CD4-positive, CD25-positive, alpha-beta regulatory T cell (primary cell): ENCODE data around the gene PKP4. TPM values are rescaled to one million over a fixed set of nuclear protein-coding genes. Genes with fewer than 3 reads are reported as not detected.

Experiments used
- ATAC-seq, 2 donors: fragments of 150-1000 bp; cut with Tn5 transposase; one replicate each; pipeline ENCODE4 v1.10.0; 2021; ENCODE audit warnings: low read depth in 2 of 2, moderate number of reproducible peaks in 2 of 2, moderate library complexity in 1 of 2
- DNase-seq, 3 donors: peaks; one replicate each; pipeline versions ENCODE4 v3.0.0 to v3.0.0-alpha.2; 2012 to 2022; ENCODE audit warnings: mixed read lengths in 1 of 3
- H3K27ac ChIP-seq: one replicate; pipeline ENCODE4 v1.7.0; 2013; ENCODE audit warnings: mild to moderate bottlenecking, low read length; ENCODE audit not compliant: insufficient read depth, poor library complexity, severe bottlenecking
- H3K27me3 ChIP-seq: one replicate; pipeline ENCODE4 v1.7.0; 2013; ENCODE audit warnings: low read length; ENCODE audit not compliant: control insufficient read depth, insufficient read depth
- H3K36me3 ChIP-seq: one replicate; pipeline ENCODE4 v1.7.0; 2013; ENCODE audit warnings: mild to moderate bottlenecking, low read length, moderate library complexity; ENCODE audit not compliant: control insufficient read depth, insufficient read depth
- H3K4me1 ChIP-seq: 2 replicates; pipeline ENCODE4 v1.7.0; 2013; ENCODE audit warnings: mild to moderate bottlenecking, low read length; ENCODE audit not compliant: insufficient read depth, control insufficient read depth, poor library complexity, severe bottlenecking
- H3K4me3 ChIP-seq: one replicate; pipeline ENCODE4 v1.7.0; 2013; ENCODE audit warnings: low read depth, mild to moderate bottlenecking, low read length, moderate library complexity
- H3K9me3 ChIP-seq, 2 experiments: 1 replicate in 1 of 2; 2 replicates in 1 of 2; pipeline ENCODE4 v1.7.0; 2013; ENCODE audit warnings: low read length in 2 of 2, mild to moderate bottlenecking in 1 of 2, moderate library complexity in 1 of 2; ENCODE audit not compliant: control insufficient read depth in 2 of 2
- H3K27ac Mint-ChIP-seq, 3 donors: one replicate each; pipeline ENCODE4 v1.8.0; 2020 to 2022; ENCODE audit warnings: mild to moderate bottlenecking in 3 of 3, mixed read lengths in 3 of 3, moderate library complexity in 2 of 3
- H3K27me3 Mint-ChIP-seq: one replicate; pipeline ENCODE4 v1.8.0; 2022; ENCODE audit warnings: mild to moderate bottlenecking, mixed read lengths
- H3K36me3 Mint-ChIP-seq: one replicate; pipeline ENCODE4 v1.8.0; 2020; ENCODE audit warnings: mixed read lengths
- H3K4me1 Mint-ChIP-seq, 4 donors: one replicate each; pipeline ENCODE4 v1.8.0; 2020 to 2022; ENCODE audit warnings: mixed read lengths in 4 of 4, mild to moderate bottlenecking in 1 of 4
- H3K4me3 Mint-ChIP-seq, 4 donors: one replicate each; pipeline ENCODE4 v1.8.0; 2020 to 2022; ENCODE audit warnings: mild to moderate bottlenecking in 4 of 4, mixed read lengths in 4 of 4, moderate library complexity in 3 of 4
- H3K9me3 Mint-ChIP-seq, 7 donors: one replicate each; pipeline ENCODE4 v1.8.0; 2020 to 2022; ENCODE audit warnings: mixed read lengths in 7 of 7, mild to moderate bottlenecking in 3 of 7, moderate library complexity in 2 of 7
- polyA plus RNA-seq, 4 donors: library from polyadenylated mRNA; unstranded; fragments of 300-500 nt; fragmentation: Illumina TruSeq; gene quantifications; one replicate each; pipeline ENCODE4 v1.2.3, GENCODE V29; 2021
- total RNA-seq: library from RNA; stranded (reverse); gene quantifications from one replicate; pipeline ENCODE4 v1.2.3, GENCODE V29; 2022

The PKP4 gene
- total and polyA plus RNA-seq, 5 donors from 2014 or later, result 1.9 to 21.9 (median 4.5) TPM

- ATAC-seq, result no peak
- no peak overlapping the region for H3K27ac ChIP-seq
- H3K4me3 ChIP-seq, result no peak overlapping the region
- no peaks in the 10 kb centered on the region for H3K36me3 ChIP-seq
- Mint-ChIP-seq H3K36me3 (peaks cover 5% of the 10 kb centered on the region), H3K9me3 (no peaks in the 10 kb centered on the region), H3K4me3 (no peak overlapping the region), H3K27ac (no peak overlapping the region), H3K27me3 (peaks cover 9% of the 10 kb centered on the region), H3K4me1 (no peaks in the 10 kb centered on the region)
- no peaks in the 10 kb centered on the region for H3K9me3 ChIP-seq
- DNase-seq, result no peak
- no peaks in the 10 kb centered on the region for H3K4me1 ChIP-seq
- peaks cover 2% of the 10 kb centered on the region for H3K27me3 ChIP-seq
Observed at GRCh38 chr2:158685646-158686045, 228.9 kb downstream of the PKP4 start.

DNA sequence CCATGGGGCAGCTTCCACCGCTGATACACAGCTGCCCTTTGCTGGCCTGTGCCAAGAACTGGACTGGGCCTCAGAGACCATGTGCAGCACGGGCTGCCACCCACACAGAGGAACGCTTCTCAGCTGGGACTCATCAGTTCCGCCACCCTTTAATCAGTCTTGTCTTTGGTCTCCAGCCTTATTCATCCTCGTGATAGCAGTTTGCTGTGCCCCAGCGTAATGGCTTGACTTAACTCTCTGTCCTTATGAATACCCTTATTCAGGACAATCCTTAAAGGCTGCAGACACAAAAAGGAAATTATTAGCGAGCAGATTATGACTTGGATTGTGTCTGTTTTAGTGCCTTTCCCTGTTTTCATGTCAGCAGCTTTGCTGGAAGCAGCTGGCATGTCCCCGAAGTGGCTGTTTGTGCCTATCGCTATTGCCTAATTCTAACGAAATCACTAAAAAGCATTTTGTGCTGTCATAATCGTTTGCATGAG, 229.5 kb downstream of the PKP4 start:
- DNase-seq, result no peak
- Mint-ChIP-seq H3K4me3 (no peak overlapping the region), H3K4me1 (no peaks in the 10 kb centered on the region), H3K36me3 (no peaks in the 10 kb centered on the region), H3K27ac (no peak overlapping the region), H3K9me3 (no peaks in the 10 kb centered on the region), H3K27me3 (peaks cover 9% of the 10 kb centered on the region)
- Histone ChIP-seq H3K4me1 (no peaks in the 10 kb centered on the region), H3K9me3 (no peaks in the 10 kb centered on the region), H3K27me3 (peaks cover 2% of the 10 kb centered on the region), H3K4me3 (no peak overlapping the region), H3K36me3 (no peaks in the 10 kb centered on the region), H3K27ac (no peak overlapping the region)
- ATAC-seq, result no peak

- H3K27me3 ChIP-seq, result peaks cover 2% of the 10 kb centered on the region
- DNase-seq (no peak), ATAC-seq (no peak)
- H3K27ac Mint-ChIP-seq, result no peak overlapping the region
- no peaks in the 10 kb centered on the region for H3K4me1 Mint-ChIP-seq
- H3K4me3 ChIP-seq, result no peak overlapping the region
- no peaks in the 10 kb centered on the region for H3K9me3 Mint-ChIP-seq
- H3K4me3 Mint-ChIP-seq, result no peak overlapping the region
- H3K4me1 ChIP-seq, result no peaks in the 10 kb centered on the region
- no peaks in the 10 kb centered on the region for H3K36me3 ChIP-seq
- no peak overlapping the region for H3K27ac ChIP-seq
- peaks cover 16% of the 10 kb centered on the region for H3K27me3 Mint-ChIP-seq
- no peaks in the 10 kb centered on the region for H3K36me3 Mint-ChIP-seq
- no peaks in the 10 kb centered on the region for H3K9me3 ChIP-seq
Observed at GRCh38 chr2:158687315-158687714, 230.6 kb downstream of the PKP4 start.

DNA sequence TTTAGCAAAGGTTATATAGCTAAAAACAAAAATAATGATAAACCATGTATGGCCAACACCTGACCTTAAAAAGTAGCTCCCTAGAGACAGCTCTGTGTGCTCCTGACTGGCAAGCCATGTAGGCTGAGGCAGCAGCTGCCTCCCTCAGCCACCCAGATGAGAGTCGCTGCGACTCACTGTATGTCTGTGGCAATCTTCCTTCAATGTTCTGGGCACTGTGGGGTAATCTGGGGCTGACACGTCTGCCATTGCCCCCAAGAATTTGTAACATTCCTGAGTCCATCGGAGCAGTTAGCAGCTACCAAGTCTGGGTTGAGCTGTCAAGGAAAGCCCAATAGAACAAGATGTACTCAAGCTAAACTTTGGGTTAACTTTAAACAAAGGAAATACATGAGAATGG, 232.0 kb downstream of the PKP4 start:
- ATAC-seq (no peak), DNase-seq (no peak)
- Mint-ChIP-seq H3K4me1 (no peaks in the 10 kb centered on the region), H3K9me3 (no peaks in the 10 kb centered on the region), H3K27me3 (peaks cover 16% of the 10 kb centered on the region), H3K27ac (no peak overlapping the region), H3K4me3 (no peak overlapping the region), H3K36me3 (no peaks in the 10 kb centered on the region)
- H3K27me3 ChIP-seq, result peaks cover 4% of the 10 kb centered on the region
- H3K4me3 ChIP-seq, result no peak overlapping the region
- no peak overlapping the region for H3K27ac ChIP-seq
- no peaks in the 10 kb centered on the region for H3K36me3 ChIP-seq
- H3K4me1 ChIP-seq, result no peaks in the 10 kb centered on the region
- no peaks in the 10 kb centered on the region for H3K9me3 ChIP-seq

- H3K4me1 Mint-ChIP-seq, result no peaks in the 10 kb centered on the region
- peaks cover 7% of the 10 kb centered on the region for H3K27me3 ChIP-seq
- no peak for ATAC-seq
- no peak overlapping the region for H3K4me3 Mint-ChIP-seq
- H3K4me3 ChIP-seq, result no peak overlapping the region
- DNase-seq, result no peak
- H3K4me1 ChIP-seq, result no peaks in the 10 kb centered on the region
- no peak overlapping the region for H3K27ac Mint-ChIP-seq
- no peak overlapping the region for H3K27ac ChIP-seq
- H3K27me3 Mint-ChIP-seq, result peaks cover 16% of the 10 kb centered on the region
- H3K36me3 ChIP-seq, result no peaks in the 10 kb centered on the region
- H3K36me3 Mint-ChIP-seq, result no peaks in the 10 kb centered on the region
- no peaks in the 10 kb centered on the region for H3K9me3 Mint-ChIP-seq
- no peaks in the 10 kb centered on the region for H3K9me3 ChIP-seq
Observed at GRCh38 chr2:158689391-158689790, 232.6 kb downstream of the PKP4 start.

DNA sequence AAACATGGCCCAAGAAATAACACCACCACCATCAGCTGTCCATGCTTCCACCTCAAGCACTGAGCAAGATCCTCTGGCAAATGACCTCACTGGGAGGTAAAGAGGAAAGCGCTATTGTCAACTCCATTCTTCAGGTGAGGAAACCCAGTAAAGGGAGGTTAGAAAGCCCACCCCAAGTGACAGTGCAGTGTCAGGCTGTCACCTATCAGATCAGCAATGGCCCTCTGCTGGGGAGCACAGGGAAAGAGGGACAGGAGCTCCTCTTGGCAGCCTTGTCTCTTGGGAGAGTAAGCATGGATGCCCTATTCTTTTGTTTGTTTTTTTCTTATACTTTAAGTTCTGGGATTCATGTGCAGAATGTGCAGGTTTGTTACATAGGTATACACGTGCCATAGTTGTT, 234.1 kb downstream of the PKP4 start:
- no peaks in the 10 kb centered on the region for H3K4me1 ChIP-seq
- H3K4me3 ChIP-seq, result no peak overlapping the region
- no peaks in the 10 kb centered on the region for H3K9me3 ChIP-seq
- H3K27ac Mint-ChIP-seq, result no peak overlapping the region
- no peak for ATAC-seq
- H3K27me3 ChIP-seq, result peaks cover 7% of the 10 kb centered on the region
- peaks cover 16% of the 10 kb centered on the region for H3K27me3 Mint-ChIP-seq
- H3K9me3 Mint-ChIP-seq, result no peaks in the 10 kb centered on the region
- H3K36me3 ChIP-seq, result no peaks in the 10 kb centered on the region
- no peak for DNase-seq
- no peaks in the 10 kb centered on the region for H3K36me3 Mint-ChIP-seq
- H3K4me3 Mint-ChIP-seq, result no peak overlapping the region
- H3K27ac ChIP-seq, result no peak overlapping the region
- H3K4me1 Mint-ChIP-seq, result no peaks in the 10 kb centered on the region

DNA sequence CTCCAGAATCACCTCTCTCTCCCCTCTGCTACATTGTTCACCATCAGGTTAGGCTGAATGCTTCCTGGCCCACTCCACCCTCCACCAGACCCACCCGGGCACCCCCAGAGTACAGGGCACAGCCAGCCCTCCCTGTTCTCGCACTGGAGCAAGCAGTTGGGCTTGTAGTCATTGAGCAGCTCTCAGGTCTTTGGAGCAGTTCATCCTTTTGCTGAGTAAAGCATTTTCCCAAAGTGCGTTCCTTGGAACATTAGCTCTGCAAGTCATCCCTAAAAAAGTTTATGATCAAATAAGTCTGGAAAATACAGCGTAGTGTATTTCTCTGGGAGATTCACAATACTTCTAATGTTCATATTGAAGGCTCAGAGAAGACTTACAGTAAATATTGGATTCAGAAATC, 234.9 kb downstream of the PKP4 start:
- no peaks in the 10 kb centered on the region for H3K4me1 ChIP-seq
- no peak overlapping the region for H3K4me3 ChIP-seq
- peaks cover 7% of the 10 kb centered on the region for H3K27me3 ChIP-seq
- H3K36me3 ChIP-seq, result no peaks in the 10 kb centered on the region
- Mint-ChIP-seq H3K36me3 (no peaks in the 10 kb centered on the region), H3K27me3 (peaks cover 16% of the 10 kb centered on the region), H3K4me3 (no peak overlapping the region), H3K9me3 (peaks cover 0 to 2% (median 0%) of the 10 kb centered on the region in 7 donors), H3K27ac (no peak overlapping the region), H3K4me1 (no peaks in the 10 kb centered on the region)
- H3K9me3 ChIP-seq, result no peaks in the 10 kb centered on the region
- ATAC-seq (no peak), DNase-seq (no peak)
- no peak overlapping the region for H3K27ac ChIP-seq

DNA sequence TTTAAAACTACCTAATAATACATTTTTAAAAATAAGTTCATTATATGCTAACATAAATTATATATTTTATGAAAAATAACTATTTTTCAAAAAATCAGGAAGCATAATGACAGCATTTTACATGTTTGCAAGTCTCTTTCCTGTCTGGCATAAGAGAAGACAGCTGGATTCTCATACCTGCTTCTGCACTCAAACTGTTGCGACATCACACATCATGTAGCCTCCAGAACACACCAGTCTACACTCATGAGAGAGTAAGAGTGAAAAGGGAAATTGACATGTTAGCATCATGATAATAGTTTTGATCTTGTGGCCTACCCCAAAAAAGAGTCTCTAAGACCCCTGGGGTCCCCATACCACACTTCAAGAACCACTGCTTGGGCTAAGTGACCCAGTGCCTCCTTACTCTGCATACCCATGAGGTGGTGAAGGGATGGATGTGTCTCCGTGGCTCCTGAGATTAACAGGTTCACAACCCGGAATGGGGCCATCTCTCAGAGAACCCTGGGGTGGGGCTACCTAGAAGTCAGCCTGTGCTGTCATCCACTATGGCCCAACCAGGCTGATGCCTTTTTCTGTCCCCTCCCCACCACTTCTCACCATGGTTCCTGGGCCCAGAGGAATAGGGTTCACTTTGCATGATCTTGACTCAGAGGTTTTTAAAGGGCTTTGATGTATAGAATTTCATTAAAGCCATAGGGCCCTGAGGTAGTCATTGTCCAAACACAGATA, 235.8 kb downstream of the PKP4 start:
- H3K27me3 ChIP-seq, result peaks cover 5% of the 10 kb centered on the region
- Mint-ChIP-seq H3K4me1 (no peaks in the 10 kb centered on the region), H3K36me3 (no peaks in the 10 kb centered on the region), H3K27ac (no peak overlapping the region), H3K4me3 (no peak overlapping the region), H3K9me3 (peaks cover 0 to 9% (median 0%) of the 10 kb centered on the region in 7 donors), H3K27me3 (peaks cover 23% of the 10 kb centered on the region)
- no peaks in the 10 kb centered on the region for H3K9me3 ChIP-seq
- no peaks in the 10 kb centered on the region for H3K4me1 ChIP-seq
- H3K36me3 ChIP-seq, result no peaks in the 10 kb centered on the region
- DNase-seq (no peak), ATAC-seq (no peak)
- no peak overlapping the region for H3K4me3 ChIP-seq
- H3K27ac ChIP-seq, result no peak overlapping the region
